GM23338 (cell line): ENCODE data around the gene KIF2A. TPM values are rescaled to one million over a fixed set of nuclear protein-coding genes. Genes with fewer than 3 reads are reported as not detected.

Experiments used
- ATAC-seq: fragments of 200-7000 bp; cut with Tn5 transposase; 3 replicates; pipeline ENCODE4 v1.9.1; 2020
- DNase-seq: peaks from one replicate; pipeline ENCODE4 v3.0.0-alpha.2; 2015; ENCODE audit warnings: low spot score
- H2AFZ ChIP-seq: fragments of 200-600 bp; sonication (generic); 2 replicates; pipeline ENCODE4 v1.8.0; 2016; ENCODE audit warnings: antibody characterized with exemption, mild to moderate bottlenecking, moderate library complexity
- H3F3A ChIP-seq: fragments of 200-600 bp; sonication (generic); replicated peaks from 2 replicates; pipeline ENCODE4 v1.8.0; 2017; ENCODE audit warnings: antibody characterized with exemption, mixed run types, low read depth
- H3K27ac ChIP-seq: fragments of 200-600 bp; sonication (generic); 2 replicates; pipeline ENCODE4 v1.6.1; 2016; ENCODE audit warnings: low read depth
- H3K27me3 ChIP-seq: fragments of 200-600 bp; sonication (generic); 2 replicates; pipeline ENCODE4 v1.8.0; 2016; ENCODE audit warnings: mild to moderate bottlenecking, mixed run types, moderate library complexity; ENCODE audit not compliant: insufficient read depth
- H3K36me3 ChIP-seq: fragments of 200-600 bp; sonication (generic); 2 replicates; pipeline ENCODE4 v1.8.0; 2016; ENCODE audit warnings: mild to moderate bottlenecking; ENCODE audit not compliant: insufficient read depth
- H3K4me1 ChIP-seq: fragments of 200-600 bp; sonication (generic); 2 replicates; pipeline ENCODE4 v1.8.0; 2016; ENCODE audit warnings: mild to moderate bottlenecking, moderate library complexity; ENCODE audit not compliant: insufficient read depth
- H3K4me2 ChIP-seq: fragments of 200-600 bp; sonication (generic); 2 replicates; pipeline ENCODE4 v1.7.1; 2017; ENCODE audit warnings: mixed run types
- H3K4me3 ChIP-seq: fragments of 200-600 bp; sonication (generic); 2 replicates; pipeline ENCODE4 v1.6.1; 2016; ENCODE audit warnings: mixed run types
- H3K79me2 ChIP-seq: fragments of 200-600 bp; sonication (generic); replicated peaks from 2 replicates; pipeline ENCODE4 v1.8.0; 2017; ENCODE audit warnings: mild to moderate bottlenecking; ENCODE audit not compliant: insufficient read depth
- H3K9me2 ChIP-seq: fragments of 200-600 bp; sonication (generic); 2 replicates; pipeline ENCODE4 v1.8.0; 2017; ENCODE audit not compliant: insufficient read depth
- H4K20me1 ChIP-seq: fragments of 200-600 bp; sonication (generic); replicated peaks from 2 replicates; pipeline ENCODE4 v1.8.0; 2017; ENCODE audit warnings: mild to moderate bottlenecking; ENCODE audit not compliant: insufficient read depth
- H3K27ac Mint-ChIP-seq: 2 replicates; pipeline ENCODE4 v1.8.0; 2020; ENCODE audit warnings: inconsistent platforms, mild to moderate bottlenecking, moderate library complexity, mixed read lengths
- H3K27me3 Mint-ChIP-seq: 3 replicates; pipeline ENCODE4 v1.8.0; 2022; ENCODE audit warnings: low read depth, mild to moderate bottlenecking, moderate library complexity, mixed read lengths, inconsistent platforms; ENCODE audit not compliant: insufficient read depth, poor library complexity
- H3K36me3 Mint-ChIP-seq: 3 replicates; pipeline ENCODE4 v1.8.0; 2021; ENCODE audit warnings: low read depth, mild to moderate bottlenecking, inconsistent platforms, moderate library complexity, mixed read lengths
- H3K4me1 Mint-ChIP-seq: 3 replicates; pipeline ENCODE4 v1.8.0; 2020; ENCODE audit warnings: mild to moderate bottlenecking, inconsistent platforms, mixed read lengths
- H3K4me3 Mint-ChIP-seq: 3 replicates; pipeline ENCODE4 v1.8.0; 2021; ENCODE audit warnings: moderate library complexity, mild to moderate bottlenecking, inconsistent platforms, mixed read lengths
- H3K9me3 Mint-ChIP-seq: 3 replicates; pipeline ENCODE4 v1.8.0; 2020; ENCODE audit warnings: moderate library complexity, mild to moderate bottlenecking, inconsistent platforms, mixed read lengths
- CREB1 ChIP-seq: fragments of 250-450 bp; sonication (Bioruptor Pico); IDR thresholded peaks from 2 replicates; pipeline ENCODE4 v1.5.0; 2020; ENCODE audit warnings: low read depth, mild to moderate bottlenecking, moderate library complexity
- JUNB ChIP-seq: IDR thresholded peaks from one replicate; pipeline ENCODE4 v1.6.1; 2016; ENCODE audit warnings: antibody characterized with exemption; ENCODE audit not compliant: unreplicated experiment
- STAT1 ChIP-seq: IDR thresholded peaks from one replicate; pipeline ENCODE4 v1.6.1; 2016; ENCODE audit warnings: antibody characterized with exemption; ENCODE audit not compliant: unreplicated experiment
- ZNF114 ChIP-seq: fragments of 250-450 bp; sonication (Bioruptor Pico); IDR thresholded peaks from 2 replicates; pipeline ENCODE4 v1.5.0; 2020; ENCODE audit warnings: mild to moderate bottlenecking, moderate library complexity
- polyA plus RNA-seq: library from polyadenylated mRNA; unstranded; fragments of >200 nt; fragmentation: Nextera tagmentation; extraction: Ambion mirVana; gene quantifications from 2 replicates; pipeline ENCODE4 v1.2.1, GENCODE V29; 2016
- total RNA-seq: library from RNA; depleted of rRNA; stranded (reverse); fragments of >200 nt; shearing (Covaris generic); gene quantifications from 2 replicates; pipeline ENCODE4 v1.2.3, GENCODE V29; 2014
- TF ChIP-seq, protein P1 (sequence below): IDR thresholded peaks from 2 replicates; pipeline ENCODE4 v1.6.1; 2016; ENCODE audit warnings: antibody characterized with exemption
- TF ChIP-seq, protein P2 (sequence below): IDR thresholded peaks from one replicate; pipeline ENCODE4 v1.6.1; 2018; ENCODE audit warnings: antibody characterized with exemption; ENCODE audit not compliant: unreplicated experiment
- TF ChIP-seq, protein P3 (sequence below), 2 experiments: fragments of 200-600 bp in 1 of 2; sonication (generic) in 1 of 2; conservative IDR thresholded peaks; 2 replicates each; pipeline versions ENCODE4 v1.5.1 to v1.6.1; 2016 to 2017; ENCODE audit warnings: antibody characterized with exemption in 2 of 2, low read depth in 2 of 2, mild to moderate bottlenecking in 2 of 2, moderate library complexity in 1 of 2

Gene KIF2A
- total and polyA plus RNA-seq, 2 experiments from 2014 or later = 120 to 122 TPM

DNA sequence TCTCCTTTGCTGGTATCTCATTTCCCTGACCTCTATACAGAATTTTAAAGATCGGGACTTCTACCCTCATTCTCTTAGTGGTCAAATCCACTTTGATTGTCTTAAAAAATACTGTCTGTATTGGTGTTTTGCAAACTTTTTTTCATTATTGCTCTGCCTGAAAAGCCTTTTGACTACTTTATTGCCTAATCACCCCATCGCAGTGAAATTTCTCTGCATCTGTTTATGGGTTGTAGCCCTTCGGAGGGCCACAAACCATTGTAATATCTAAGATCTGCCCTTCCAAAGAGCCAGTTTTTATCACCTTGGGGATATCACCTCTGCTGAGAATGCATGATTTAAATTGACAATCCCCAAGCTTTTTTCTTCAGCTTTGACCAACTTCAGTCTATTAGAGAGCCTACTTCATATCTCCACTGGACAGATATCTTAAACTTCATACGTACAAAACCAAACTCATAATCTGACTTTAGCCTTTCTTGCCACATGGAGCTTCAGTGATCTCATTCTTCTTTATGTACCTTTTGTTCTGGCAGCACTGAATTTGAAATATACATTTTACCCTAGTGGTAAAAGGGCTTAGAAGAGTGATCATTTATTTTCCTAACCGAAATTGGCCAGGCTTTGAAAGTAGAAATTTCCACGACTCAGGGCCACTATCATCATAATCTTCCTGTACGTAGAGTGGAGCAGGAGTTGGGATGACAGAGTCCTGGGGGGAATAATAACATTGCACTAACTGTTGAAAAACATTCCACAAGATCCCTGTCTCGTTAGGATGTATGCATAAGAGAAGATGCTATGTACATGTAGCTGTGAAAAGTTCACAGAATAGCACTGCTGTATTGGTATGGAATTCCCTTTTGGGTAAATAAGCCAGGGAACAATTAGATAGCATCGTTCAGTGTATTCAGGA lies 21.4 kb downstream of the KIF2A start (continued):
- TF ChIP-seq, protein P1, sequence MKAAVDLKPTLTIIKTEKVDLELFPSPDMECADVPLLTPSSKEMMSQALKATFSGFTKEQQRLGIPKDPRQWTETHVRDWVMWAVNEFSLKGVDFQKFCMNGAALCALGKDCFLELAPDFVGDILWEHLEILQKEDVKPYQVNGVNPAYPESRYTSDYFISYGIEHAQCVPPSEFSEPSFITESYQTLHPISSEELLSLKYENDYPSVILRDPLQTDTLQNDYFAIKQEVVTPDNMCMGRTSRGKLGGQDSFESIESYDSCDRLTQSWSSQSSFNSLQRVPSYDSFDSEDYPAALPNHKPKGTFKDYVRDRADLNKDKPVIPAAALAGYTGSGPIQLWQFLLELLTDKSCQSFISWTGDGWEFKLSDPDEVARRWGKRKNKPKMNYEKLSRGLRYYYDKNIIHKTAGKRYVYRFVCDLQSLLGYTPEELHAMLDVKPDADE = no peak
- TF ChIP-seq, protein P2, sequence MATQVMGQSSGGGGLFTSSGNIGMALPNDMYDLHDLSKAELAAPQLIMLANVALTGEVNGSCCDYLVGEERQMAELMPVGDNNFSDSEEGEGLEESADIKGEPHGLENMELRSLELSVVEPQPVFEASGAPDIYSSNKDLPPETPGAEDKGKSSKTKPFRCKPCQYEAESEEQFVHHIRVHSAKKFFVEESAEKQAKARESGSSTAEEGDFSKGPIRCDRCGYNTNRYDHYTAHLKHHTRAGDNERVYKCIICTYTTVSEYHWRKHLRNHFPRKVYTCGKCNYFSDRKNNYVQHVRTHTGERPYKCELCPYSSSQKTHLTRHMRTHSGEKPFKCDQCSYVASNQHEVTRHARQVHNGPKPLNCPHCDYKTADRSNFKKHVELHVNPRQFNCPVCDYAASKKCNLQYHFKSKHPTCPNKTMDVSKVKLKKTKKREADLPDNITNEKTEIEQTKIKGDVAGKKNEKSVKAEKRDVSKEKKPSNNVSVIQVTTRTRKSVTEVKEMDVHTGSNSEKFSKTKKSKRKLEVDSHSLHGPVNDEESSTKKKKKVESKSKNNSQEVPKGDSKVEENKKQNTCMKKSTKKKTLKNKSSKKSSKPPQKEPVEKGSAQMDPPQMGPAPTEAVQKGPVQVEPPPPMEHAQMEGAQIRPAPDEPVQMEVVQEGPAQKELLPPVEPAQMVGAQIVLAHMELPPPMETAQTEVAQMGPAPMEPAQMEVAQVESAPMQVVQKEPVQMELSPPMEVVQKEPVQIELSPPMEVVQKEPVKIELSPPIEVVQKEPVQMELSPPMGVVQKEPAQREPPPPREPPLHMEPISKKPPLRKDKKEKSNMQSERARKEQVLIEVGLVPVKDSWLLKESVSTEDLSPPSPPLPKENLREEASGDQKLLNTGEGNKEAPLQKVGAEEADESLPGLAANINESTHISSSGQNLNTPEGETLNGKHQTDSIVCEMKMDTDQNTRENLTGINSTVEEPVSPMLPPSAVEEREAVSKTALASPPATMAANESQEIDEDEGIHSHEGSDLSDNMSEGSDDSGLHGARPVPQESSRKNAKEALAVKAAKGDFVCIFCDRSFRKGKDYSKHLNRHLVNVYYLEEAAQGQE = no peak
- TF ChIP-seq ZNF114 (CRISPR knock-in tag) = no peak

DNA sequence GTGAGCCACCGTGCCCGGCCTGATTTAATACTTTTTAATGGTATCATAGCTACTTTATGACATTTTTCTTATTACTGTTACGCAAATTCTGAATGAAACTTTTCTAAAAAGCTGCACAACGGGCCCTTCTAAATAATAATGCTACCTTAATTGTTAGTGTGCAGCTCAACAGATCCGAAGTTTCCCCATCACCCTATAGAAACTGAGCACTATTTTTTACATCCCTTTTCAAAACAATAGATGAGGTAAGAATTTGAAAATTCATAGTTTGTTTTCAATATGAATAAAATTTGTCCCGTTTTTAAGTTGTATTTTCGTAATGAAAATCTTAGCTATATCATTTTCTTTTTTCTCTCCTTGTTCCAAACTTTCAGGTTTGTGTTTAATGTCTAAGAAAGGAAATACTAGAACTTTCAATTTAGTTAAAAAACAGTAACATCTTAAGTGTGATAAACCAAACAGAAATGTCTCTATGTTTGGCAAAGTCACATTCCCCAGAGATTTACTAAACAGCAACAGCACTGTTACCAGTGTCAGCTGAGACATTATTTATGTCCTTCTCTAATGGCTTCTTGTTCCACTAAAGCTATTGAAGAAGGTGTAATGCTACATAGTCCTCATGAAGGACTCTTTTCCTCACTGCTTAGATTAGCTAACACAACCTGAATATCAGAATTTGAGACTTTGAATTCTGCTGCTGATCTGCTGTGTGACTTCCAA lies 22.9 kb downstream of the KIF2A start:
- peaks cover under 1% of the 10 kb centered on the region; the same call in 1 of the 3 replicates for H3K36me3 Mint-ChIP-seq

More for the DNA sequence above, 22.9 kb downstream of the KIF2A start:
- no peak overlapping the region for H3K27ac Mint-ChIP-seq
- H3K27me3 ChIP-seq = no peaks in the 10 kb centered on the region
- no peak overlapping the region for H3K27ac ChIP-seq
- no peak overlapping the region for H3K4me3 Mint-ChIP-seq
- H3K4me1 ChIP-seq = peaks cover 23% of the 10 kb centered on the region
- DNase-seq (no peak), ATAC-seq (no peak)
- H4K20me1 ChIP-seq = peaks cover 44% of the 10 kb centered on the region
- no peak overlapping the region for H3K4me2 ChIP-seq
- H3K79me2 ChIP-seq = peaks cover 100% of the 10 kb centered on the region
- TF ChIP-seq, protein P3, sequence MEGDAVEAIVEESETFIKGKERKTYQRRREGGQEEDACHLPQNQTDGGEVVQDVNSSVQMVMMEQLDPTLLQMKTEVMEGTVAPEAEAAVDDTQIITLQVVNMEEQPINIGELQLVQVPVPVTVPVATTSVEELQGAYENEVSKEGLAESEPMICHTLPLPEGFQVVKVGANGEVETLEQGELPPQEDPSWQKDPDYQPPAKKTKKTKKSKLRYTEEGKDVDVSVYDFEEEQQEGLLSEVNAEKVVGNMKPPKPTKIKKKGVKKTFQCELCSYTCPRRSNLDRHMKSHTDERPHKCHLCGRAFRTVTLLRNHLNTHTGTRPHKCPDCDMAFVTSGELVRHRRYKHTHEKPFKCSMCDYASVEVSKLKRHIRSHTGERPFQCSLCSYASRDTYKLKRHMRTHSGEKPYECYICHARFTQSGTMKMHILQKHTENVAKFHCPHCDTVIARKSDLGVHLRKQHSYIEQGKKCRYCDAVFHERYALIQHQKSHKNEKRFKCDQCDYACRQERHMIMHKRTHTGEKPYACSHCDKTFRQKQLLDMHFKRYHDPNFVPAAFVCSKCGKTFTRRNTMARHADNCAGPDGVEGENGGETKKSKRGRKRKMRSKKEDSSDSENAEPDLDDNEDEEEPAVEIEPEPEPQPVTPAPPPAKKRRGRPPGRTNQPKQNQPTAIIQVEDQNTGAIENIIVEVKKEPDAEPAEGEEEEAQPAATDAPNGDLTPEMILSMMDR (conservative IDR thresholded peaks at IDR 0.05; ENCODE audit: low read depth in 2 of 2) = no peak
- no peak for TF ChIP-seq CREB1 (CRISPR knock-in tag)
- no peak for TF ChIP-seq STAT1
- TF ChIP-seq JUNB = no peak
- H3F3A ChIP-seq = no peaks in the 10 kb centered on the region
- no peaks in the 10 kb centered on the region for H3K9me3 Mint-ChIP-seq
- no peaks in the 10 kb centered on the region for H3K9me2 ChIP-seq
- H3K4me1 Mint-ChIP-seq = peaks cover 28% of the 10 kb centered on the region
- H2AFZ ChIP-seq = no peak overlapping the region
- no peaks in the 10 kb centered on the region for H3K36me3 ChIP-seq
- H3K4me3 ChIP-seq = no peak overlapping the region
- peaks cover 5% of the 10 kb centered on the region for H3K27me3 Mint-ChIP-seq
